Activated CD4-positive, alpha-beta T cell treated with anti-CD3 and anti-CD28 coated beads, Interleukin-2, amount 50 U/mL, for 48 hours (primary cell): Measurements from ENCODE around the gene SARS1.

ENCODE experiments used
- DNase-seq, 2 experiments: peaks; one replicate each; pipeline ENCODE4 v3.0.0-alpha.2; 2020

SARS1 gene

GRCh38 chr1:109263597-109264378 lies 50.1 kb downstream of the SARS1 start:
- peak; percentile 88 to 90 for DNase-seq

- DNase-seq = no peak
Measured at GRCh38 chr1:109264379-109264755, 50.6 kb downstream of the SARS1 start.

DNA sequence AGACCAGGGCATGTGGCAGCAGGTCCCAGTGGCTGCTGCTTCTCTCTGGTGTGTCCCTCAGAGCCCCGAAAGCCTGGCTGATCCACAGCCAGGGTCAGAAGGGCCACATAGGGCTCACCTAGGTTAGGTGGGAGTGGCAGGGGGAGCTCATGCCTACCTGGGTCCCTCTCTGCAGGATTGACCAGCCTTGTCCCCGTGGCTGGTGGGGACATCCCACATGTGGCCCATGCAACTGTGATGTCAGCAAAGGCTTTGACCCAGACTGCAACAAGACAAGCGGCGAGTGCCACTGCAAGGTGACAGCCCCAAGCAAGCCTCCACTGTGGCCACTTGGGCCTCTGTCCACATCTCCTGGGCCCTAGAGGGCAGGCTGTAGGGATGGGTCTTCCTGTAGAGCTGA lies 51.3 kb downstream of the SARS1 start:
- DNase-seq = no peak

DNA sequence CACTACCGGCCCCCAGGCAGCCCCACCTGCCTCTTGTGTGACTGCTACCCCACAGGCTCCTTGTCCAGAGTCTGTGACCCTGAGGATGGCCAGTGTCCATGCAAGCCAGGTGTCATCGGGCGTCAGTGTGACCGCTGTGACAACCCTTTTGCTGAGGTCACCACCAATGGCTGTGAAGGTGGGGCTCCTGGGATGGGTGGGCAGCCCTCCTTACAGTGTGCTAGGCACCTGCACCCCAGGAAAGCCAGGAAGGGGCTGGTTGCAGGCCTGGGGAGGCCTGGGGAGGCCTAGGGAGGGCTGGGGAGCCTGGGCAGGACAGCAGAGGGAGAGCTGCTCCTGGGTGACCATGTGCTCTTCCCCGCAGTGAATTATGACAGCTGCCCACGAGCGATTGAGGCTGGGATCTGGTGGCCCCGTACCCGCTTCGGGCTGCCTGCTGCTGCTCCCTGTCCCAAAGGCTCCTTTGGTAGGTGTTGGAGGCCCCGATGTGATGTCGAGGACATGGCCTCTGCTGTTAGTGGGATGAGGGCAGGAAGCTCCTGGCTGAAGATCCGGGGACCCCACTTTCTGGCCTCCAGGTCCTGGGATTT lies 52.1 kb downstream of the SARS1 start:
- no peak for DNase-seq

GRCh38 chr1:109266965-109267364 lies 53.2 kb downstream of the SARS1 start:
- DNase-seq = no peak

DNA sequence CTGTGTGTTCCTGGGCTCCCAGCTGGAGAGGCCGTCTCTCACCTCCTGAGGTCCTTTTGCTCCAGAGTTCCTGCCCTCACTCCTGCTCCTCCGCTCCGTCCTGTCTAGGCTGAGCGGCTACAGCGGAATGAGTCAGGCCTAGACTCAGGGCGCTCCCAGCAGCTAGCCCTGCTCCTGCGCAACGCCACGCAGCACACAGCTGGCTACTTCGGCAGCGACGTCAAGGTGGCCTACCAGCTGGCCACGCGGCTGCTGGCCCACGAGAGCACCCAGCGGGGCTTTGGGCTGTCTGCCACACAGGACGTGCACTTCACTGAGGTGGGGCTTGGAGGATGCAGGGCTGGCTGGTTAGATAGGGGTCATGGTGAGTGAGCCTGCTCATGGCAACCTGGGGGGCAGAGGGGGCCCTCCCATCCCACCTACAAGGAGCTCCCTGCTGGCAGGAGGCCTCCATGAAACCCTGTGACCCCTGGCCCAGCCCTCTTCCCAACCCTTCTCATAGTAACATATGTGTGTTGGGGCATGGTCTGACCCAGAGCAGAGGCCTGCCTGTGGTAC lies 54.1 kb downstream of the SARS1 start:
- no peak for DNase-seq

DNA sequence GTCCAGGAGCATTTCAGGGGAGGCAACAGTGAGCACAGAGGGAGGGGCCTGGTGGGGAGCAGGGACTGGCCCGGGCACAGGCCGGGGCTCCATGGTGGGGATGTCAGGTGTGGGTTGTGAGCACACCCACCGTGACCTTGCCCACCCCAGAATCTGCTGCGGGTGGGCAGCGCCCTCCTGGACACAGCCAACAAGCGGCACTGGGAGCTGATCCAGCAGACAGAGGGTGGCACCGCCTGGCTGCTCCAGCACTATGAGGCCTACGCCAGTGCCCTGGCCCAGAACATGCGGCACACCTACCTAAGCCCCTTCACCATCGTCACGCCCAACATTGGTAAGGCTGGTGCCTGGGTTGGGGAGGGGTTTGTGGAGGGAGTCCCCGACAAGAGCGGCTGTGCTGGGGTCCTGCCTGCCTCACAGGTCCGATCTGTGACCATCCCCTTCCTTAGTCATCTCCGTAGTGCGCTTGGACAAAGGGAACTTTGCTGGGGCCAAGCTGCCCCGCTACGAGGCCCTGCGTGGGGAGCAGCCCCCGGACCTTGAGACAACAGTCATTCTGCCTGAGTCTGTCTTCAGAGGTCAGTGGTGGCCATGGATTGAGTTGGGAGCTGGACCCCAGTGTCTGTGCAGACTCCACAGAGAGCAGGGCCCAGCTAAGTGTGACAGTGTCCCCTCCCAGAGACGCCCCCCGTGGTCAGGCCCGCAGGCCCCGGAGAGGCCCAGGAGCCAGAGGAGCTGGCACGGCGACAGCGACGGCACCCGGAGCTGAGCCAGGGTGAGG lies 54.9 kb downstream of the SARS1 start:
- DNase-seq = no peak

GRCh38 chr1:109269212-109269980 lies 55.7 kb downstream of the SARS1 start:
- DNase-seq = no peak

GRCh38 chr1:109269981-109270622 lies 56.4 kb downstream of the SARS1 start:
- DNase-seq = no peak

- no peak for DNase-seq
Measured at GRCh38 chr1:109270623-109271317, 57.1 kb downstream of the SARS1 start.

DNA sequence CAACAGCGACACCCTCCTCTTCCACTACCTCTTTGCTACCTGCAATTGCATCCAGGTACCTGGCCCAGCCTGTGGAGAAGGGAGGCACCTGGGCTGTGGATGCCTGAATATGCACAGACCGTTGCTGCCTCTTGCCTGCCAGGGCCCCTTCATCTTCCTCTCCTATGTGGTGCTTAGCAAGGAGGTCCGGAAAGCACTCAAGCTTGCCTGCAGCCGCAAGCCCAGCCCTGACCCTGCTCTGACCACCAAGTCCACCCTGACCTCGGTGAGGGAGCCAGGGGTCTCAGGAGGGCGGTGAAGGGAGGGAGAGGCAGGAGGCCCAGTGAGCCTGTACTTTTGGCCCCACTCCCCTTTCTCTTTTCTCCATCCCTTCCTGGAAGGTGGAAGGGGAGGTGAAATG lies 57.7 kb downstream of the SARS1 start:
- DNase-seq = no peak

- no peak for DNase-seq
Measured at GRCh38 chr1:109272021-109272799, 58.5 kb downstream of the SARS1 start.

- DNase-seq = no peak
Measured at GRCh38 chr1:109272831-109273547, 59.3 kb downstream of the SARS1 start.

DNA sequence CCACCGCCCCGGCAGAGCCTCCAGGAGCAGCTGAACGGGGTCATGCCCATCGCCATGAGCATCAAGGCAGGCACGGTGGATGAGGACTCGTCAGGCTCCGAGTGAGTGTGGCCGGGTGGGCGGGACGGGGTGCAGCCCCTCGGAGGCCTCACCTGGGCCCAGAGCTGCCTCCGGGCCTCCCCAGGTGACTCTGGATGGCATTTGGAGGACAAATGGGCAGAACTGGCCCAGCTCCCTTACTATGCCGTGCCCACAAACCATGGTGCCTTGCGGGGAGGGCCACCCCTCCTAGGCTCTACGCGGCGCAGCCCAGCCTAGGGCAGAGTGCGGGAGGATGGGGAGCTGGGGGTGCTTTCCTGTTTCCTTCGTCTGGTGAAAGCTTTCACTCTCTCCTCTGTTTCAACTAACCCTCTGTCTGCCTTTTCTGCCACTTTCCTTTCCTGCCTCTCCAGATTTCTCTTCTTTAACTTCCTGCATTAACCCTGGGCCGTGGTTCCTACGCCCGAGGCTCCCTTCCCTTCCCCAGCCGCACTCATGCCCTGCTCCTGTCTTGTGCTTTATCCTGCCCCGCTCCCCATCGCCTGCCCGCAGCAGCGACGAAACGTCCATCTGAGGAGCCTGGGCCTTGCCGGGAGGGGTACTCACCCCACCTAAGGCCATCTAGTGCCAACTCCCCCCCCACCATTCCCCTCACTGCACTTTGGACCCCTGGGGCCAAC lies 60.0 kb downstream of the SARS1 start:
- DNase-seq = no peak

DNA sequence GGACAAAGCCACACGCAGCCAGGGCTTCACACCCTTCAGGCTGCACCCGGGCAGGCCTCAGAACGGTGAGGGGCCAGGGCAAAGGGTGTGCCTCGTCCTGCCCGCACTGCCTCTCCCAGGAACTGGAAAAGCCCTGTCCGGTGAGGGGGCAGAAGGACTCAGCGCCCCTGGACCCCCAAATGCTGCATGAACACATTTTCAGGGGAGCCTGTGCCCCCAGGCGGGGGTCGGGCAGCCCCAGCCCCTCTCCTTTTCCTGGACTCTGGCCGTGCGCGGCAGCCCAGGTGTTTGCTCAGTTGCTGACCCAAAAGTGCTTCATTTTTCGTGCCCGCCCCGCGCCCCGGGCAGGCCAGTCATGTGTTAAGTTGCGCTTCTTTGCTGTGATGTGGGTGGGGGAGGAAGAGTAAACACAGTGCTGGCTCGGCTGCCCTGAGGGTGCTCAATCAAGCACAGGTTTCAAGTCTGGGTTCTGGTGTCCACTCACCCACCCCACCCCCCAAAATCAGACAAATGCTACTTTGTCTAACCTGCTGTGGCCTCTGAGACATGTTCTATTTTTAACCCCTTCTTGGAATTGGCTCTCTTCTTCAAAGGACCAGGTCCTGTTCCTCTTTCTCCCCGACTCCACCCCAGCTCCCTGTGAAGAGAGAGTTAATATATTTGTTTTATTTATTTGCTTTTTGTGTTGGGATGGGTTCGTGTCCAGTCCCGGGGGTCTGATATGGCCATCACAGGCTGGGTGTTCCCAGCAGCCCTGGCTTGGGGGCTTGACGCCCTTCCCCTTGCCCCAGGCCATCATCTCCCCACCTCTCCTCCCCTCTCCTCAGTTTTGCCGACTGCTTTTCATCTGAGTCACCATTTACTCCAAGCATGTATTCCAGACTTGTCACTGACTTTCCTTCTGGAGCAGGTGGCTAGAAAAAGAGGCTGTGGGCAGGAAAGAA lies 61.1 kb downstream of the SARS1 start:
- DNase-seq = no peak

DNA sequence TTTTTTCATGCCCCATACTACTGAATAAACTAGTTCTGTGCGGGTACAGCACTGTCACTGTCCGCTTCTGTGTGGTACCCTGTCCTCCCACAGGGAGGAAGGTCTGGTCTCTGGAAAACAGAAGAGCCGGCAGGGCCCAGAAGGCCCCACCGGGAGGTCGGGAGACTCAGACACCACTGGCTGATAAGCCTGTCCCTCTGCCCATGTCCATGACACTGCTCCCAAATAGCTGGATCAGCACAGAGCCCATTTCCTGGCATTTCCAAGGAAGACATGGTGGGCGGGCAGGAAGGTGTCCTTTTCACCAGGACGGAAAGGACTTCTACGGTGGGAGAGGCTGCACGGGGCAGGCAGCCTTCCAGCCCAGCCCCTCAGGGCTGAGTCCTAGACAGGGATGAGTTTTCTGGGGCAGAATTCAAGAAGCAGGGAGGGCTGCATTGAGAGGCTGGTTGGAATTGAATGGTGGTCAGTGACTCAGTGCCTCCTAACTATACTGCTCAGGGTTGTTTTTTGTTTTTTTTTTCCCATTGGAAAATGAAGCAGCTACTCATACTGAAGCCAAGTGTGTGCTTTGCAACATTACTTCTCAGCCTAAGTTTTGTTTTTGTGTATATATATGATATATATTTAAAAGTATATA lies 62.1 kb downstream of the SARS1 start:
- no peak for DNase-seq

DNA sequence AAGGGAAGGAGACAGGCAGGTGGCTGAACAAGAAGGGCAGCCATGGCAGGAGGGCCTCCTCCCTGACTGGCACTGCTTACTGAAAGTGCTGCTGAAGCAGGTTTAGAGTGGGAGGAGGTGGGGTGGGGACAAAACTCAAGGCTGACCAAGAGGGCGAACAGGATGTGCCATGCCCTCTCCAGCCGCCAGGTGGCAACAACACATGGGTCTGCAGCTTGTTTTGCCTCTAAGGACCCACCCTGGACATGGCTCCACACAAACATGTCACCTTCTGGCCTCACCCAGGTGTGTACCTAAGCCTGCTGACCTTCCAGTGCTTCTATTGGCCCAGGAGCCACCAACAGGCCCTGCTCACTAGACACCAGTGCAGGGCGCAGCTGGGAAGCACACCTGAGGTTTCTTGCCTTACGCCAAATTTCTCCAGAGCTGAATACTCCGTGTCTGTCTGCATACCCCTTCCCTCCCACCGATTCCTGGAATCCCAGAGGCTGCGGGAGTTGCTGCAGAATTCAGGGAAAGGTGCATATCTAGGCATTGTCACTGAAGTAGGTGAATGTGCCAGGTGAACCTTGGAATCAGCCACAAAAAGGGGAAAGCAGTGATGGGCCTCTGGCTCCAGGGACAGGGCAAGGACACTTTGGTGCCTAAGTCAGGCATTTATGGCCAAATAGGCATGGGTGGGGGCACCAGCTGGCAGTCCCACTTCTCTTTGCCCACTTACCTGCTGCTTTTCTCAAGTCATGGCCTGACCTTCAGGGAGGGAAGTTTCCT lies 63.9 kb downstream of the SARS1 start:
- DNase-seq = peak; percentile 80 to 84
